ENCODE data around the gene TRIM2.

Gene TRIM2

DNA sequence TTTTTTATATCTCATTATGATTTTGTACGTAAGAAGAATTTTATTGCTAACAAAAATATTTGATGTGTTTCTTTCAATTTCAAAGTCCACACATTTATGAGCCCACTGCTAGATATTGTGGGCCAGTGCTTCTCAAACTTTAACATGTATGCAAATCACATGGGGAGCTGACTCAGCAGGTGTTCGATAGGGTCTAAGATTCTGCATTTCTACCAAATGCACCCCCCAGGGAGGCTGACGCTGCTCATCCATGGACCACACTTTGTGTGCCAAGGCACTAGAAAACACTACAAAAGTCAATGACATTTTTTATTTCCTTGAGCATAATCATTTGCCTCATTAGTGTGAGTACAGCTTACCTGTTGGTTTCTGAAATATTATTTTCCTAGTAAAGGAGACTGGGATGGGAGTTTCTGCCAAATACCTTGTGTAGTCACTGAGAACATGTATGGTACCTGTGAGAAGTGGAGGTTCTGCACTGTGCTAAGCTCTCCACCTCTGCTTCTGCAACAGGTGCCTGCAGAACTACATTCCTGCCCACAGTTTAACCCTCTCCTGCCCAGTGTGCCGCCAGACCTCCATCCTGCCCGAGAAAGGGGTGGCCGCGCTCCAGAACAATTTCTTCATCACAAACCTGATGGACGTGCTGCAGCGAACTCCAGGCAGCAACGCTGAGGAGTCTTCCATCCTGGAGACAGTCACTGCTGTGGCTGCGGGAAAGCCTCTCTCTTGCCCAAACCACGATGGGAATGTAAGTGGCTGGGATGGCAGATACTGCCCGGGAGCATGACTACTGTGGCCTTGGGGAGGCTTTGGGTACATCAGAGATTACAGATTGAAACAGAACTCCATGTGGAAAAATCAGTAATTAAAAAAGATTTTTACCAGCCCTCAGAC lies 71.4 kb downstream of the TRIM2 start:
- no peak for DNase-seq (ENCODE audit: low read depth in 2 of 2)

DNA sequence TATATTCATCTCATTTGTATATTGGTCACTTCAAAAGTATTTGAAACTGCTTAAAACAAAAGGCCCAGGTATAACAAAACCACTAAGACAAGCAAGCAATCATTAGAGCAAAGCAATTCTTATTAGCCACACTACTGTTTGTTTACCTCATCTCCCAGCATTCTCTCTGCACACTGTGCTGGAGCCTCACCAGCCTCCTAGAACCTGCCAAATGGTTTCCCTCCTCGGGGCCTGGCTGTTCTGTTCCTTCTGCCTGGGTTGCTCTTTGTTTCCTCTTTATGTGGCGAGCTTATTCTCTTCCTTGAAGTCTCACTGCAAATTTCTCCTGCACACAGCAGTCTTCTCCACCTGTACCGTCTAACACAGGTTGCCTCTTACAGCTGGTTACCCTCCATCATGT lies 72.7 kb downstream of the TRIM2 start:
- DNase-seq (ENCODE audit: low read depth in 2 of 2), result no peak

DNA sequence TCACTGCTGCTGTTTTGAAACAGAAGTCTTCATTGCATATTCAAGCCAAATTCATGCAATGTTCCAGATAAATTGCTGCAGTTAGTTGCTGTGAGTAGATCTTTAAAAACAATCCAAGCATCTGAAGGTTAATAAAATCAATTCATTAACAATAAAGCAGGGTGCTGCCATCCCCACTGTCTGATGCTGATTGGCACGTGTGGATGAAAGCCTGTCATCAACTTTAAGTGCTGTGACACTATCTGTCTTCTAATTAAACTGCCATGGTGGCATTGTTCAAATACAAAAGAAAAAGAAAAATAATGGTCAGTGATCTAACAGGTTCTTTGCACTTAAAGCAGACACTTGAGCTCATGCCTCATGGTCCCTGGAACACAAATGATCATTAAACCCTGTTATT lies 77.2 kb downstream of the TRIM2 start:
- no peak for DNase-seq (ENCODE audit: low read depth in 2 of 2)

DNA sequence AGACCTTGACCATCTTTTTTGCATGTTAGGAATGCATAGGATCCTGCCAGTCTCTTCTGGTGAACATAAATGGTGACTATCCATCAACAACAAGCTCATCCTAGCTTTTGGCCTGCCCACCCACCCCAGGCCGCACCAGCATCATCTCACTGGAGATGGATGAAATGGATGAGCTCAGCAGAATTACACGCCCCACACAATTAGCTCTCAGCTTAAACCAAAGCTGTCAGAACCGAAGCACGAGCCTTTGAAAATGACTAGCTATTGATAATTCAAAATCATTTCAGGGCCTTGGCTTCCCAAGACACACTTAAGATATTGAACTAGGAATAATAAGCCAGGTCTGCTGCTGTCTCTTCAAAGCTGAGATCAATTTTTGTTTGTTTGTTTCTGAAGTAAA lies 77.8 kb downstream of the TRIM2 start:
- DNase-seq (ENCODE audit: low read depth in 2 of 2), result no peak

DNA sequence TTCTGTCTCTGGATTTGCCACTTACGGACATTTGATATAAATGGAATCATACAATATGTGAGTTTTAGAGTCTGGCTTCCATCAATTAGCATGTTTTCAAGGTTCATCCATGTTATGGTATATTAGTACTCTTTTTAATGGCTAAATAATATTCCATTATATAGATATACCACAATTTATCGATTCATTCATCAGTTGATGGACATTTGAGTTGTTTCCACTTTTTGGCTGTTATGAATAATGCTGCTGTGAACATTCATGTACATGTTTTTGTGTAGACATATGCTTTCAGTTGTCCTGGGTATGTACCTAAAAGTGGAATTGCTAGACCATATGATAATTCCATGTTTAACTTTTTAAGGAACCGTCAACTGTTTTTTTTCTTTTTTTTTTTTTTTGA lies 79.0 kb downstream of the TRIM2 start:
- no peak for DNase-seq (ENCODE audit: low read depth in 2 of 2)

DNA sequence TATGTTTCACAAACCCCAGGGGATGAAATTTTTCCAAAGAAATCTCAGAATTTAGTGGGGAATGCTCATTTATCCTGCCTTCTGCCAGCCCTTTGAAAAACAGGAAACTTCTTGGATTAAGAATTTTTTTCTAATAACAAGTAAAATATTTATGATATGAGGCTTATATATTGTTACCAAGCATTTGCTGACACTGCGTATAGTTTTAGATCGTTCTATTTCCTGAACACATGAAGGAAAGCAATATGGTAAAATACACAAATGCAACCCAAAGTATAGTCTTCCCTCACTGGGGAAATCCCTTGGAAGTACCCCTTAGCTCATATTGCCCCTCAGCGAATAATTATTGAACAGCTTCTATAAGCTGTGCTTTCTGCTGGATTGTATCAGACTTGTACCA lies 85.9 kb downstream of the TRIM2 start:
- DNase-seq (ENCODE audit: low read depth in 2 of 2), result no peak

DNA sequence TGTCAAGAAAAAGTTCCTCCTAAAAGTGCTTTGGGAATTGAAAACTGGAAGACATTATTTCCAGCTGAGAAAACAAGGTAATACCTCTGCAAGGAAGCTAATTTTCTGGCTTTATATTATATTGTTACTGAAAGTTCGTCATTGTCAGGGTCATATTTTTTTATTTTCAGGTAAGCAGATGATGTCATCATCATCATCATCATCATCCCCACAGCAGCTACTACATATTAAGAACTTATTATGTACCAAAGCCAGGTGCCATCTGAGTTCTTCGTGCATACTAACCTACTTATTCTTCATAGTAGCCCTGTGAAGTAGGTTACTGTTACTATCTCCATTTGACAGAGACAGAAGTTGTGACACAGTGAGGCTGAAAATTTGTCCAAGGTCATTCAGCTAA lies 87.3 kb downstream of the TRIM2 start:
- DNase-seq (ENCODE audit: low read depth in 2 of 2), result no peak

DNA sequence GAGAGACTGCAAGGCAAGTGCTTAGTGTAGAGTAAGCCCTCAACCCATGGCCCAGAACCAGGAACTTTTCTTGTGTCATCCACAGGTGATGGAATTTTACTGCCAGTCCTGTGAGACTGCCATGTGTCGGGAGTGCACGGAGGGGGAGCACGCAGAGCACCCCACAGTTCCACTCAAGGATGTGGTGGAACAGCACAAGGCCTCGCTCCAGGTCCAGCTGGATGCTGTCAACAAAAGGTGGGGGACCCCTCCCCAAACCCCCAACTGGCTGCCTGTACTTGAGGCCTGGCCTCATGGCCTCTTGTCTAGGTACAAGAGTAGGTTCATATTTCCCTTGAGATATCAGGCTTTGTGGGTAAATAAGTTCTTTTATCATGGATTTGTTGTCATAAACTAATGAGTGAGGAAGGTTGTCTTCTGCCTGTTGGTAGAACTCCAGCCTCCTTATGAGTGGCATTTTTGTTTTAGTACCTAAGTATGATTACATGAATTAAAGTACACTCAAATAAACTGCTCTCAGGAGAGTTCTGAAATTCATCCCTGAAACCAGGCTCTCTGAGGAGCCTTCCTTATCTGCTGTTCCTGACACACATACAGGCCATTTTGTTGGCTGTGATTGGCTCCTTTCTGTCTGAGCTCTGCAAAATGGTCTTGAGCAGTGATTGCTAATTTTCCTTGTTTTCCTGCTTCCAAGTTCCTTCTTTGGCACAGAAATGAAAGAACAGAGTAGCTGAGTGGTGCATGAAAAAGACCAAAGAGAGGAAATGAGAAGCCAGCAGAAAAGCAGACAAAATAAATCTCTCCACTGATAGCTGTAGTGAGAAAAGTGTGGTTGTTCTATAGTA lies 88.9 kb downstream of the TRIM2 start:
- DNase-seq (ENCODE audit: low read depth in 2 of 2), result no peak

DNA sequence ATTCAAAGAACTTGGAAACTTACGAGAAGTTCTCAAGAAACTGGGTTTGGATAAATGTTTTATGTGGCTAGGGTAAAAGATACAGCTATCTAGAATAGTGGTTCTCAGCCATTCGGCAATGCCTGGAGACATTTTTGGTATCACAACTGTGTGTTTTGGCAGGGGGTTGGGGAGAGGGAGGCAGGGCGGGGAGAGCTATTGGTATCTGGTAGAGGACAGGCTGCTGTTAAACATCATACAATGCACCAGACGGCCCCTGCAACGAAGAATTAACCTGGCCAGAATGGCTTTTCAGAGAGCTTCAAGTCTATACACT lies 89.5 kb downstream of the TRIM2 start:
- DNase-seq (ENCODE audit: low read depth in 2 of 2), result no peak

DNA sequence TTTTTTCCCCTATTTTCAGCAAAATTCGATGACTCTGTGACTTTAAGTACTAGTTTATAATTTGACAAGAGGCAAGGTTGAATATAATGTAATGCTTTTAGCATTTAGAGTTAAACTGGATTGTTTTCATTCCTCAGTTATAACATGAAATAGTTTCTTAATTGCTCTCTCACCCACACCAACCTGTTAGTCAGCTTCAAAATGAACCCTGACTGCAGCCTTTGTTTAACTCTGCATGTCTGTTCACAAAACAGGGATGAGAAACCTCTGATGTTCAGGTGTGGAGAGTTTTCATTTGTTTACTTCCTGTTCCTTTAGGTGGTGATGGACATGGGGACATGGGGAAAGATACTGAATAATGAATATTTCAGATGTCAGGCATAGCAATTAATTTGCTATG lies 90.4 kb downstream of the TRIM2 start:
- no peak for DNase-seq (ENCODE audit: low read depth in 2 of 2)

DNA sequence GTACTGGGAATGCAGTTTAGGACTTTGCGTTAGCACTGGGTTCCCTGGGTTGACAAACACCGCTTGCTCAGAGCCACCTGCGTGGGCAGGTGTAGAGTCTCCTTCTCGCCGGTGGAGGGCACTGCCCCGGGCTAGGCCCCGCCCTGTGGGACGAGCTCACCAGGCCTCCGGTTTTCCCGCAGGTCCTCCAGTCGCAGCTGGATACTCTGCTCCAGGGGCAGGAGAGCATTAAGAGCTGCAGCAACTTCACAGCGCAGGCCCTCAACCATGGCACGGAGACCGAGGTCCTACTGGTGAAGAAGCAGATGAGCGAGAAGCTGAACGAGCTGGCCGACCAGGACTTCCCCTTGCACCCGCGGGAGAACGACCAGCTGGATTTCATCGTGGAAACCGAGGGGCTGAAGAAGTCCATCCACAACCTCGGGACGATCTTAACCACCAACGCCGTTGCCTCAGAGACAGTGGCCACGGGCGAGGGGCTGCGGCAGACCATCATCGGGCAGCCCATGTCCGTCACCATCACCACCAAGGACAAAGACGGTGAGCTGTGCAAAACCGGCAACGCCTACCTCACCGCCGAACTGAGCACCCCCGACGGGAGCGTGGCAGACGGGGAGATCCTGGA lies 91.0 kb downstream of the TRIM2 start:
- DNase-seq (ENCODE audit: low read depth in 2 of 2), result no peak

DNA sequence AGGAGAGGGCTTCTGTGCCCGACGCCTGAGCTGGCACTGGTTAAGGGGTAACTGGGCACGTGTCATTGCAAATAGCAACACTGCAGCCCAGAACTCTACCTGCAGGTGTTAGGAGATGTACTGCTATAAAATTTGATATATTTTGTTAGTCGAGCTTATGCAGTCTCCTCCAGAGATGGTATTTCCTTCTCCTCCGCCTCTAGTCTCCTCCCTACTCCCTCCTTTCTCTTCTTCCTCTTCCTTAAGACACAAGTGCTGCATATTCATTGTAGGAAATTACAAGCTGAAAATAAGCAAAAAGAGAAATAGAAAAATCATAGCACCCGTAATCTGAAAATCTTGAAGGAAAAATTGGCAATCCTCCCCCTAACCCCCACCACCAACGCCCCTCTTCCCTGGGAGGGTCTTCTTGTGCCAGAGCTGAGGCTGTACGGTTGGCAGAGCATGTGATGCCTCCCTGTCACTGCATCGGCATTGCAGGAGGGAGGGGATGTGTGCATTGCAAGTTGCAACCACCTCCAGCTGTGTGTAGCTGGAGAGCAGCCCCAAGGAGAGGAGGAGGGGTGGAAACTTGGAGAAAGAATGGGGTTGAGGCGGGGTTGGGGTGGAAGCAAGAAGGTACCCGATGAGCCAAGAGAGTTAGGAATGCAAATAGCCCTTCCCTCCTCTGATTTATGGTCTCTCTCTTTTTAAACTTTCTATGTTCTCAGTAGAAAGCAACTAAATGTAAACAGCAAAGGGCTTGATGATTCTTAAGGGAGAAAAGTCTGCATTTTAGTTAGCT lies 92.0 kb downstream of the TRIM2 start:
- no peak for DNase-seq (ENCODE audit: low read depth in 2 of 2)

DNA sequence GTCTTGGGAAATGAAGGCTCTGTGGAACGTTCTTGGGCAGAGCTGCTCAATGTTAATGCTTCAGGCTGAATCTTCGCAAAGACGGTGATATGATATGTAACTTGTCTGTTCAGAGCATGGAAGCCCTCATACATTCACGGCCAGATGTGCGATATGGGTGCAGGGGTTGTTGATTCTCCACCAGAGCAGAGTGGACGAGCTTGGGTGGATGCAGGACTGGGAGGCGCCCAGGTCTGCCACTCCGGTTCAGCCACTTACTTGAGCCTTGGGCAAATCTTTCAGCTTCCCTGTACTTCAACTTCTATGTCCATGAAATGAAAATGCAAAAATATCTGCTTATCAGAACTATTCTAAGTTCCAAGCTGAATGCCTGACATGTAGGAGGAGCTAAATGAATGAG lies 92.9 kb downstream of the TRIM2 start:
- DNase-seq (ENCODE audit: low read depth in 2 of 2), result no peak

DNA sequence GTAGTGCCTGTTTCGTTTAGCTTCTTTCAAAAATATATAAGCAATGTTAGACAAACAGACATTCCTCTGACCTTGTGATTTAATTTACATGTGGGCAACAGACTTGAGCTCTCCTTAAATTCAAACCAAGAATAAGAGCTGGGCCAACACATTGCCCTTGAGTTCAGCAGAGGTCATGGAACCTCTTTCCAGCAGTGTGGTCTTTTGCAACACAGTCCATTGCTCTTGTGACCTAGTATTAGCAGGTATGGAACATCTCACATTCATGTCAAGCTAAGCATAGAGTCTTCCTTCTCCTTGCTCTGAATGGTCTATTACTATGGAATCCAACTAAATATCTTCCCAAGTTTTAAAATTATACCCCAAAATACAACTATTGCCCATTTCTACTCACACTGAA lies 106.5 kb downstream of the TRIM2 start:
- no peak for DNase-seq (ENCODE audit: low read depth in 2 of 2)

DNA sequence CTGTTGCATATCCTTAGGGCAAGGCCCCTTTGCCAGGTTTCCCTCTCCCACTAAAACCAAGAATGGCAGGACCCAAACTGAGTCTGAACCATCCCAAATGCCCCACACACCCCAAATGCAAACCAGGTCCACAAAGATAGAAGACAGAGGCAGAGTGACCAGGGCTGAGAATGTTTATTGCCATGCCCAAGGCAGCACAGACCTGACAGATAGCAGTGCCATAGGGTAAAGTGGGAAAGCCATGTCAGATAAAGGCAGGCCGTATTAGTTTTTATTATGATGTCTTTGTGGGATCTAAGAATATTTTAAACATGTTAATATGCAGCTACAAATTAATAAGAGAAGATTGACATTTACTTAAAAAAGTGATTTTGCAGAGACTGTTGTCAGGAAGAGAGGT lies 110.7 kb downstream of the TRIM2 start:
- DNase-seq (ENCODE audit: low read depth in 2 of 2), result no peak

DNA sequence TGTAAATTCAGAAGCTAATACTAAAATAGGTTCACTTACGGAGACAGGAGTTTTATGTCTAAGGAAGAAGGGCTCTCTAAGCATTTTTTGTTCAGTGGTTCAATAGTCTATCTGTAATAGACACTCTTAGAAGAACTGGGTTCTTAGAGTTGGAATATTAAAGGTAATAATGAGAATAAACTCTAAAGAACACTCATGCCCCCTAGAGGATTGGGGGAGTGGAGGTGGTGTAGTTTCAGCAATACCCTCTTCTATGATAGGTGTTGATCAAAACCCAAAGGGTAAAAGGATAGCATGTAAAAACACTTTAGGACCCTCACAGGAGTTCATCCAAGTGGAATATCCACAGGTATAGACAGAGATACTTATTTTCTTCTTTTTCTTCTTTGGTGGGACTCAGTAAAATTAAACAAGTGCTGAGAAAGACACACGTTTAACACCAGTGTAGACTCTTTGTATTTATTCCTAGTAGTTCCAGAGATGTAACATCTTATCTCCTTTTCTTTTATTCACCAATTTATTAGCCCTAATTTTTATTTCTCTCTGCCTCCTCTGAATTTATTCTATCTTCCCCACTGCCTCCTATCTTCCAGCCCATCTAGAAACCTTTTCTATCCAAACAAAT lies 114.6 kb downstream of the TRIM2 start:
- no peak for DNase-seq (ENCODE audit: low read depth in 2 of 2)

DNA sequence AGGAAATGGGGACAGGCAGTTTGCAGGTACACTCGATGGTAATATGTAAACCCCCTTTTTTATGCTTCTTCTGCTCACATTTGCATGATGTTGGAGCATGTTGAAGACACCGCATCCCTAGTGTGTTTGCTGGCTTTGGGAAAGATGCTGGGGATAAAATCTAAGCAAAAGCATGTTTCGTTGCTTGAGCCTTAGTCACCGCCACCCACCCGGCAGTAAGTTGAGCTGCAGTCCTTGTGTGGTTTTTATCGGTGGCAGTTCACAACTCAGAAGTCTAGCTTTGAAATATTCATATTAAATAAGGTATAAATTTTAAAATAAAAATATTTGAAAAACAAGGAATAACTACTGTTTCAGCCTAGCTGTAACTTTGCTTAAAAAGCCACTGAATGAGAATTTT lies 118.5 kb downstream of the TRIM2 start:
- DNase-seq (ENCODE audit: low read depth in 2 of 2), result no peak

DNA sequence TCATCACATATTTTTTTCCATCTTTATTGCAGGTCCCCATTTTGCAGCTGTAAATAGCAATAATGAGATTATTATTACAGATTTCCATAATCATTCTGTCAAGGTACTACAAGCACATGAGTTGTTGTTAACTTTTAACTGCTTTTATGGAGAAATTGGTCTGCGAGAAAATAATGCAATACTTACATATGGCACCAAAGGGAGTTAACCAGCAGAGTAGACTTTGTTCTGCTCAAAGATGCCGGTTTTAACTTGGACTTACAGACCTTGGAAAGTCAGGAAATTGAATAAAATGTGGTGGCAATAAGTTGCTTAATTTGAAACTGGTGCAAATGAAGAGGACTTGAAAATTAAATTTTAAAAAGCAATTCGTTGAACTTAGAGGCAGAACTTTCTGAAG lies 119.8 kb downstream of the TRIM2 start:
- DNase-seq (ENCODE audit: low read depth in 2 of 2), result no peak

DNA sequence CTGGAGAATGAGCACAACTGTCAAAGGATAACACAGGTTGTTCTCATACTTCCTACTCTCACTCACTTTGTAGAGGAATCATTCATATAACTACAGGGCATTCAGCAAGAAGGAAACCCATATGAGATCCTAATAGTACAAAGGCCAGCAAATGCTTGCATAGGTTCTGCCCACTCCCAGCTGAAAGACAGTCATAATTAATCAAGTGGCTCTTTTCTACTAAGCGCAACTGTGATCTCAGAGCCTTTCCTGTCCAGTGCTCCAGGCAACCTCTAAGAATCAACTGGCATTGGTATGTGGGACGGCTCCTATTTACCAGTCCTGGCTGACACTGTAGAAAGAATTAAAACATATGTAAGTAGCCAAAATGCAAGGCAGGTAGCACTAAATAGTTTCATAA lies 121.3 kb downstream of the TRIM2 start:
- DNase-seq (ENCODE audit: low read depth in 2 of 2), result no peak

DNA sequence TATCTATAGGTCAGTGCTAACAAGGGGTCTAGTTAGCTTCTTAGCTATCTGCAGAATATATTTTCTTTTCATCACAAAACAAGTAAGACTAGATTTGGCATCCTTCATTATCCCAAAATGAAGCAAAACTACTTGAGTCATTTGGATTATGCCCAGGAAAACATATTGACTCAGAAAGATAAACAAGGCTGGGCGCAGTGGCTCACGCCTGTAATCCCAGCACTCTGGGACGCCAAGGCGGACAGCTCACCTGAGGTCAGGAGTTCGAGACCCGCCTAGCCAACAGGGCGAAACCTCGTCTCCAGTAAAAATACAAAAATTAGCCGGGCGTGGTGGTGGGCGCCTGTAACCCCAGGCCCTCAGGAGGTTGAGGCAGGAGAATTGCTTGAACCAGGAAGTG lies 122.3 kb downstream of the TRIM2 start:
- no peak for DNase-seq (ENCODE audit: low read depth in 2 of 2)

DNA sequence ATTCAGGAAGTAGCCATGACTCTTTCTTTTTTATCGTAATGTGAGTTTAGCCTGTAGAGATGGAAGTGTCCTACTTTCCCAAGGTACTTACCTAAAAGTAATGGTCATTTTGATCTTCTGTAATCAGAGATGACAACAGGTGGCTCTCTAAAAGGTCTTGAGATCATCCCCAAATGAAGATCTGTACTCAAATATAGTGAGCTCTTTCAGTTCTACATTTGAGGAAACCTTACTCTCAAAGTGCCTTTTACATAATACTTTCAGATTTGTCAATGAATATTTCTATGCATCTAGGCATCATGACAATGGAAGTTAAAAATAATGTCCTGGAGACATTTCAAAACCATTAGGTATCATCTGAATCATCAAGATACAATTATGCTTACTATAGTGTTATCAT lies 123.0 kb downstream of the TRIM2 start:
- DNase-seq (ENCODE audit: low read depth in 2 of 2), result no peak

DNA sequence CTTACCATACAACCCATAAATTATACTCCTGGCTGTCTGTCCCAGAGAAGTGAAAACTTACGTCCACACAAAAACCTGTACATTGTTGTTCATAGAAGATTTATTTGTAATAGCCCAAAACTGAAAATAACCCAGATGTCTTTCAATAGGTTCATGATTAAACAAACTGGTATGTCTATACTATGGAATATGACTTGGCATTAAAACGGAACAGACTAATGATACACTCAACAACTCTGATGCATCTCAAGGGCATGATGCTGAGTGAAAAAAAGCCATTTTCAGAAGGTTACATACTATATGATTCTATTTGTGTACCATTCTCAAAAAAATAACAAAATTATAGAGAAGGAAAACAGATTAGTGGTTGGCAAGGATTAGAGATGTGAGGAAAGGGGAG lies 128.7 kb downstream of the TRIM2 start:
- DNase-seq (ENCODE audit: low read depth in 2 of 2), result no peak
